ENCODE measurements around the gene SYT1. TPM values are rescaled to one million over a fixed set of nuclear protein-coding genes. Genes with fewer than 3 reads are reported as not detected.

The SYT1 gene
- total RNA-seq, 1 experiment from 2014 or later: 15.8 TPM

- TF ChIP-seq, protein P1, sequence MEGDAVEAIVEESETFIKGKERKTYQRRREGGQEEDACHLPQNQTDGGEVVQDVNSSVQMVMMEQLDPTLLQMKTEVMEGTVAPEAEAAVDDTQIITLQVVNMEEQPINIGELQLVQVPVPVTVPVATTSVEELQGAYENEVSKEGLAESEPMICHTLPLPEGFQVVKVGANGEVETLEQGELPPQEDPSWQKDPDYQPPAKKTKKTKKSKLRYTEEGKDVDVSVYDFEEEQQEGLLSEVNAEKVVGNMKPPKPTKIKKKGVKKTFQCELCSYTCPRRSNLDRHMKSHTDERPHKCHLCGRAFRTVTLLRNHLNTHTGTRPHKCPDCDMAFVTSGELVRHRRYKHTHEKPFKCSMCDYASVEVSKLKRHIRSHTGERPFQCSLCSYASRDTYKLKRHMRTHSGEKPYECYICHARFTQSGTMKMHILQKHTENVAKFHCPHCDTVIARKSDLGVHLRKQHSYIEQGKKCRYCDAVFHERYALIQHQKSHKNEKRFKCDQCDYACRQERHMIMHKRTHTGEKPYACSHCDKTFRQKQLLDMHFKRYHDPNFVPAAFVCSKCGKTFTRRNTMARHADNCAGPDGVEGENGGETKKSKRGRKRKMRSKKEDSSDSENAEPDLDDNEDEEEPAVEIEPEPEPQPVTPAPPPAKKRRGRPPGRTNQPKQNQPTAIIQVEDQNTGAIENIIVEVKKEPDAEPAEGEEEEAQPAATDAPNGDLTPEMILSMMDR (conservative IDR thresholded peaks at IDR 0.05): no peak
- no peak overlapping the region for H3K27ac ChIP-seq (ENCODE audit: insufficient read length, low read depth, low read length)
- H2BK12ac ChIP-seq (ENCODE audit: insufficient read length, low read depth, low read length): no peak overlapping the region
- no peak overlapping the region for H2BK15ac ChIP-seq (ENCODE audit: low read depth, low read length)
- no peak overlapping the region for H3K4ac ChIP-seq (ENCODE audit: low read depth, low read length)
- no CpG with 5 or more reads among the region's 3 CpGs for WGBS (ENCODE audit: extremely low coverage, insufficient read length, low lambda C conversion rate)
- Mint-ChIP-seq H3K4me1 (peaks cover 4 to 5% of the 10 kb centered on the region in 2 experiments; a peak in 2 of 4 replicates), H3K4me3 (no peak overlapping the region), H3K36me3 (ENCODE audit: insufficient read depth in 1 of 3, low read depth in 3 of 3) (peaks cover 4 to 18% (median 16%) of the 10 kb centered on the region in 3 experiments; a peak in 5 of 7 replicates), H3K27ac (0 out of 7 replicates have a peak overlapping the region, but pooled peaks of 1 of the 3 experiments have one; percentile 32), H3K9me3 (no peaks in the 10 kb centered on the region), H3K27me3 (ENCODE audit: low read depth) (no peaks in the 10 kb centered on the region)
- H3K9me3 ChIP-seq (ENCODE audit: control insufficient read depth, low read depth, low read length): no peaks in the 10 kb centered on the region
- H2BK120ac ChIP-seq (ENCODE audit: low read depth, low read length, poor library complexity, severe bottlenecking): no peak overlapping the region
- no peak overlapping the region for H3K56ac ChIP-seq (ENCODE audit: insufficient read length, low read depth, low read length)
- H3K79me1 ChIP-seq (ENCODE audit: insufficient read depth, low read depth, low read length, poor library complexity, severe bottlenecking): no peaks in the 10 kb centered on the region
- no peaks in the 10 kb centered on the region for H4K20me1 ChIP-seq (ENCODE audit: control insufficient read depth, insufficient read depth, insufficient read length)
- H3K27me3 ChIP-seq (ENCODE audit: insufficient read depth, low read length): no peaks in the 10 kb centered on the region
- no peak overlapping the region for H3K18ac ChIP-seq (ENCODE audit: insufficient read length, low read depth, low read length)
- H2AFZ ChIP-seq (ENCODE audit: low read length): no peak overlapping the region
- H4K8ac ChIP-seq (replicated peaks; ENCODE audit: insufficient read length, low read depth, low read length): no peak overlapping the region
- H3K23ac ChIP-seq (ENCODE audit: insufficient read length, low read depth, low read length): no peak overlapping the region
- H3K14ac ChIP-seq (ENCODE audit: insufficient read depth, low read length): no peak overlapping the region
- no peak overlapping the region for H3T11ph ChIP-seq (ENCODE audit: low read length)
- no peak for DNase-seq
- H3K23me2 ChIP-seq (ENCODE audit: insufficient read length, low read depth, low read length, poor library complexity, severe bottlenecking): no peaks in the 10 kb centered on the region
- no peak overlapping the region for H3K9ac ChIP-seq (ENCODE audit: extremely low read depth, insufficient read length, low read length)
- no peak overlapping the region for H4K5ac ChIP-seq (ENCODE audit: insufficient read length, low read depth, low read length)
- no peak overlapping the region for H3K4me2 ChIP-seq (ENCODE audit: insufficient read depth, insufficient read length, low read length)
- H2AK5ac ChIP-seq (ENCODE audit: insufficient read length, low read length): no peak overlapping the region
- no peak overlapping the region for H4K91ac ChIP-seq (ENCODE audit: insufficient read length, low read depth, low read length)
- no peak overlapping the region for H2BK20ac ChIP-seq (ENCODE audit: low read depth, low read length, poor library complexity, severe bottlenecking)
- no peaks in the 10 kb centered on the region; the same call in 1 of the 2 replicates for H3K4me1 ChIP-seq (ENCODE audit: insufficient read depth, low read length)
- H2BK5ac ChIP-seq (ENCODE audit: insufficient read length, low read length): no peak overlapping the region
- no peaks in the 10 kb centered on the region for H3K79me2 ChIP-seq (ENCODE audit: insufficient read depth, low read length)
Observed at GRCh38 chr12:79301181-79301580, 436.6 kb downstream of the SYT1 start.

All from H9 (cell line).